ENCODE data around the gene GFPT2.
A peak's percentile ranks its signal among the peaks of the same experiment; 100 is the strongest.

The GFPT2 gene

GRCh38 chr5:180370861-180371641 lies 17.9 kb upstream of the GFPT2 start:
- no peaks in the 10 kb centered on the region for H3K9me3 Mint-ChIP-seq
- peaks cover 2% of the 10 kb centered on the region for H3K4me1 Mint-ChIP-seq (ENCODE audit: low read depth)
- no peak overlapping the region for H3K4me3 Mint-ChIP-seq
- no peak for DNase-seq
- H3K36me3 Mint-ChIP-seq (ENCODE audit: low read depth) = no peaks in the 10 kb centered on the region
- no peak overlapping the region for H3K27ac Mint-ChIP-seq
- peaks cover 5% of the 10 kb centered on the region for H3K27me3 Mint-ChIP-seq

GRCh38 chr5:180367991-180368390 lies 14.9 kb upstream of the GFPT2 start:
- DNase-seq = no peak
- peaks cover 2% of the 10 kb centered on the region for H3K4me1 Mint-ChIP-seq (ENCODE audit: low read depth)
- no peak overlapping the region for H3K27ac Mint-ChIP-seq
- H3K36me3 Mint-ChIP-seq (ENCODE audit: low read depth) = no peaks in the 10 kb centered on the region
- no peaks in the 10 kb centered on the region for H3K9me3 Mint-ChIP-seq
- H3K4me3 Mint-ChIP-seq = no peak overlapping the region
- peaks cover 3% of the 10 kb centered on the region for H3K27me3 Mint-ChIP-seq

- H3K27ac Mint-ChIP-seq = no peak overlapping the region
- H3K9me3 Mint-ChIP-seq = no peaks in the 10 kb centered on the region
- no peak overlapping the region for H3K4me3 Mint-ChIP-seq
- peaks cover 2% of the 10 kb centered on the region for H3K4me1 Mint-ChIP-seq (ENCODE audit: low read depth)
- no peaks in the 10 kb centered on the region for H3K36me3 Mint-ChIP-seq (ENCODE audit: low read depth)
- DNase-seq = no peak
- H3K27me3 Mint-ChIP-seq = peaks cover 3% of the 10 kb centered on the region
Measured at GRCh38 chr5:180367300-180367699, 14.2 kb upstream of the GFPT2 start.

DNA sequence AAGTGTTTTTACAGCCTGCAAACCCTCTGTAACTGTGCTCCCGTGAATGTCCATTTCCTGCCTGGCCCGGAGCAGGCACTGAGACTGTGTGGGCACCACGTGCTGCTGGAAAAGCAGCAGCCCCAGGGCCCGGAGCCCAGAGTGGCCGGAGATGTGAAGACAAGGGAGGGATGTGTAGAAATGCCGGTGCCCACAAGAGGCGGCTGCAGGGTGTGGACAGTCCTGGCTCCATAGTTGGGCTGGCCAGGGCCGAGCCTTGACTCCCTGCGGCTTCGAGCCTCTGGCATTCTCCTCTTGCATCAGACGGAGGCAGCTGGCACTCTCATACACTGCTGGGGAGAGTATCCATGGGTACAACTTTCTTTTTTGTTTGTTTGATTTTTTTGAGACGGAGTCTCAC lies 13.2 kb upstream of the GFPT2 start:
- H3K36me3 Mint-ChIP-seq (ENCODE audit: low read depth) = no peaks in the 10 kb centered on the region
- H3K27ac Mint-ChIP-seq = no peak overlapping the region
- no peak overlapping the region for H3K4me3 Mint-ChIP-seq
- no peak for DNase-seq
- H3K4me1 Mint-ChIP-seq (ENCODE audit: low read depth) = peaks cover 2% of the 10 kb centered on the region
- H3K27me3 Mint-ChIP-seq = peaks cover 3% of the 10 kb centered on the region
- no peaks in the 10 kb centered on the region for H3K9me3 Mint-ChIP-seq

- H3K36me3 Mint-ChIP-seq (ENCODE audit: low read depth) = no peaks in the 10 kb centered on the region
- no peak overlapping the region for H3K4me3 Mint-ChIP-seq
- no peak for DNase-seq
- no peaks in the 10 kb centered on the region for H3K27me3 Mint-ChIP-seq
- H3K27ac Mint-ChIP-seq = no peak overlapping the region
- peaks cover 2% of the 10 kb centered on the region for H3K4me1 Mint-ChIP-seq (ENCODE audit: low read depth)
- no peaks in the 10 kb centered on the region for H3K9me3 Mint-ChIP-seq
Measured at GRCh38 chr5:180365829-180366228, 12.7 kb upstream of the GFPT2 start.

- no peak overlapping the region for H3K4me3 Mint-ChIP-seq
- DNase-seq = no peak
- no peaks in the 10 kb centered on the region for H3K27me3 Mint-ChIP-seq
- H3K36me3 Mint-ChIP-seq (ENCODE audit: low read depth) = no peaks in the 10 kb centered on the region
- H3K27ac Mint-ChIP-seq = no peak overlapping the region
- H3K9me3 Mint-ChIP-seq = no peaks in the 10 kb centered on the region
- H3K4me1 Mint-ChIP-seq (ENCODE audit: low read depth) = peaks cover 2% of the 10 kb centered on the region
Measured at GRCh38 chr5:180364306-180364856, 11.2 kb upstream of the GFPT2 start.

DNA sequence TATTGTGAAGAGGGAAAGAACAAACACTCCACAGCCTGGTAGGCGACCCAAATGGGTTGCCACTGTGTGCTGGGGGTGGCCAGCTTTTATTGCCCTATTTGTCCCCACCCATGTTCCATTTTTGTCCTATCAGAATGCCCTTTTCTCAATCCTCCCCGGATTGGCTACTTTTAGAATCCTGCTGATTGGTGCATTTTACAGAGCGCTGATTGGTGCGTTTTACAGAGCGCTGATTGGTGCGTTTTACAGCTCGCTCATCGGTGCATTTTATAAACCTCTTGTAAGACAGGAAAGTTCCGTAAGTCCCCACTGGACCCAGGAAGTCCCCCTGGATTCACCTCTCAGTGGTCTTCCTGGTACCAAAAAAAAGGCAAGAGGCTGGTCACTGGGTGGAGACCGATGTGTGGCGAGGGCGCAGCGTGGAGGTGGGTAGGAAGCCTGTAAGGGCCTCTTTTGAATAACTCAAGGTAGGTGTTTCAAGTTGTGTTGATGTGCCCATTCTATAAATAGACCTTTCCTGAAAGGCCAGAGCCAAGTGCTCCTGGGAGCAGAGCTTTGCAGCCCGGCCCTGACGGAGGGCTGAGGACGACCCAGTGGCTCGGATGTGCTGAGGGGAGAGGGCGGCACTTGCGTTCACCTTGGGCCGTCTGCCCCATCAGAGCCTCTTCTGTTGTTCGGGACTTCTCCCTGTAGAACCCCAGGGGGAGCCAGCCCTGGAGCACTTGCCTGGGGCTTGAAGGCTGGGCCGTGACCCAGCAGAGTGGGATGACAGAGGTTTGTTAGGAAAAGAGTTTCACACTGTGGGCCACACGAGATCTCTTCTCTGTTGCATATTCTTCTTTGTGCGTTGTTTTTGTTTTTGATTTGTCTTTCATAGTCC lies 7.2 kb upstream of the GFPT2 start:
- Mint-ChIP-seq H3K9me3 (no peaks in the 10 kb centered on the region), H3K4me3 (no peak overlapping the region), H3K27me3 (peaks cover 20% of the 10 kb centered on the region), H3K27ac (no peak overlapping the region), H3K4me1 (ENCODE audit: low read depth) (no peaks in the 10 kb centered on the region), H3K36me3 (ENCODE audit: low read depth) (no peaks in the 10 kb centered on the region)
- DNase-seq = no peak

GRCh38 chr5:180358694-180359093 lies 5.6 kb upstream of the GFPT2 start:
- no peaks in the 10 kb centered on the region for H3K36me3 Mint-ChIP-seq (ENCODE audit: low read depth)
- no peak overlapping the region for H3K4me3 Mint-ChIP-seq
- H3K27ac Mint-ChIP-seq = no peak overlapping the region
- H3K27me3 Mint-ChIP-seq = peaks cover 34% of the 10 kb centered on the region
- DNase-seq = no peak
- no peaks in the 10 kb centered on the region for H3K9me3 Mint-ChIP-seq
- H3K4me1 Mint-ChIP-seq (ENCODE audit: low read depth) = peaks cover 6% of the 10 kb centered on the region

DNA sequence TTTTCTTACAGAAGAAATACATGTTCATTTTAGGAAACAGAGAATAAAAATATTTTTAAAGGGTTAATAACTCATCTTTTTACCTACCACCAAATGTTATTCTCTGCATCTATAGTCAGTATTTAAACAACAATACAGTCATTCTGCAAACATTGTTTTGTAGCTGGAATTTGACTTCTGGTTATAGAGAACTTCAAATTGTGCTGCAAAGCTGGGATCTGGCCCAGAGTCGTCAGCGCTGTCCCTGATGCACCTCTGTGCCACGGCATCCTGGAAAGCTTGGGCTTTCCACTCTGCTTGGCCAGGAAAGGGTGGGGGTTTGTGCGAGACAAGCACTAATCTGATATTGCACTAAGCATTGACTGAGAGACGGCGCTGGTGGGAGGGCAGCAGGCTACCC lies 5.0 kb upstream of the GFPT2 start:
- Mint-ChIP-seq H3K27me3 (peaks cover 36% of the 10 kb centered on the region), H3K9me3 (no peaks in the 10 kb centered on the region), H3K4me1 (ENCODE audit: low read depth) (peaks cover 7% of the 10 kb centered on the region), H3K4me3 (no peak overlapping the region), H3K27ac (no peak overlapping the region), H3K36me3 (ENCODE audit: low read depth) (no peaks in the 10 kb centered on the region)
- DNase-seq = no peak

DNA sequence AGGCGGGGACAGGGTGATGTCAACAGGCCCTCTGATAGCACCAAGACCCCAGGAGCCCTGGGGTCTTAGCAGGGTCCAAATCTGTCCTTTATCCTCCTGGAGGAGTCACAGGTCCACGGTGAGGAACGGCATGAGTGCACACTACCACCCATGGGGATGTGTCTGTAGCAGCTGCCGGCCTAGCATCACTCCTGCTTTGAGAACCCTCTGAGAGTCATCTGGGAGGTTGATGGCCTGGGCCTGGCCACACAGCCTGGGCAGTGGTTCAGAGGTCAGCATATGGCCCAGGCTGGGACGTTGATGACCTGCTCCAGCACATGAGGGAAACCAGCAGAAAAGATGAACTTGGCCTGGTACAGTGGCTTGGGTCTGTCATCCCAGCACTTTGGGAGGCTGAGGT lies 1.8 kb upstream of the GFPT2 start:
- H3K27ac Mint-ChIP-seq = no peak overlapping the region
- no peak for DNase-seq
- H3K36me3 Mint-ChIP-seq (ENCODE audit: low read depth) = no peaks in the 10 kb centered on the region
- no peak overlapping the region for H3K4me3 Mint-ChIP-seq
- peaks cover 59% of the 10 kb centered on the region for H3K27me3 Mint-ChIP-seq
- H3K4me1 Mint-ChIP-seq (ENCODE audit: low read depth) = peaks cover 9% of the 10 kb centered on the region
- no peaks in the 10 kb centered on the region for H3K9me3 Mint-ChIP-seq

GRCh38 chr5:180353980-180354452 lies 880 bp upstream of the GFPT2 start:
- H3K27me3 Mint-ChIP-seq = peaks cover 64% of the 10 kb centered on the region
- H3K4me3 Mint-ChIP-seq = peak overlapping the region; percentile 71
- H3K9me3 Mint-ChIP-seq = no peaks in the 10 kb centered on the region
- no peak for DNase-seq
- H3K4me1 Mint-ChIP-seq (ENCODE audit: low read depth) = peaks cover 9% of the 10 kb centered on the region
- H3K36me3 Mint-ChIP-seq (ENCODE audit: low read depth) = no peaks in the 10 kb centered on the region
- no peak overlapping the region for H3K27ac Mint-ChIP-seq

DNA sequence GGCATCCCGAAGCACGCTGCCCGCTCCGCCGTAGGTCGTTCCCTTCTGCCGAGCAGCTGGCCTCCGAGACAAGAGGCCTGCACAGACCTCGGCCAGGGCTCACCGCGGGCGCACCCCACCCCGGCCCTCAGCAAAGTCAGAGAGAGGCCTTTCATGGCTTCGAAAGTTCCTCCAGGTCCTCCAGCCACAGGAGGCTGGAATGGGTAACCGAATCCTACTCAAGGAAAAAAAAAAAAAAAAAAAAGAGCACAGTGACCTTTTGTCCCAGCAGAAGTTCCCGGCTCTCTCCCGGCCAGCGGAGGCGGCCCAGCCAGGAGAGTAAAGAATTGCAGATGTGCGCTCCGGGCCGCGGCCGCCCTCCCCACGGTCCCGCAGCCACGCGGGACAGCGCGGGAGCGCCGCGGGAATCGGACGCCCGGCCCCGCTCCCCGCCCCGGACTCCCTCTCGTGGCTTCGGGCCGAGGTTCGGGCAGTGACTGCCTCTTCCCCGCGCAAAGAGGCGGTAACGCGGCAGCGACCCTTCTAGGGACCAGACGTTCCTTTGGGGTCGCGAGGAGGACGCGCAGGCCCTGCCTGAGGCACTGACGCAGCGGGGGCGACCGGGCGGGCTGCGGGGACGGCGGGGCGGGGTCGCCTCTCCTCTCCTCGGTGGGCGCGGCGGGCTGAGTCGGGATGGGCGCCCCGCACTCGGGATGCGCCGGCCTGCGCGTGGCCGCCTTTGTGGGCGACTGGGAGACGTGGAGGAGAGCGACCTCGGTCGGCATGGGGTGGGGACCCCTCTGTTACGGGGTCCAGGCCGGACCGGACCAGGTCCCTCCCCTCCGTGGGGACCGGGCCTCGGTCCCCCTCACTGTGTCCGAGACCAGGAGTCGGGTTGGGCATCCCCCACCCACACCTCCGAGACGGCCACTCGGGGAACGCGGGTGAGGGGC lies 754 bp downstream of the GFPT2 start:
- peak; percentile 47 for DNase-seq
- H3K4me3 Mint-ChIP-seq = peak overlapping the region; percentile 56
- peaks cover 62% of the 10 kb centered on the region for H3K27me3 Mint-ChIP-seq
- no peaks in the 10 kb centered on the region for H3K9me3 Mint-ChIP-seq
- no peaks in the 10 kb centered on the region for H3K36me3 Mint-ChIP-seq (ENCODE audit: low read depth)
- H3K4me1 Mint-ChIP-seq (ENCODE audit: low read depth) = peaks cover 9% of the 10 kb centered on the region
- no peak overlapping the region for H3K27ac Mint-ChIP-seq

DNA sequence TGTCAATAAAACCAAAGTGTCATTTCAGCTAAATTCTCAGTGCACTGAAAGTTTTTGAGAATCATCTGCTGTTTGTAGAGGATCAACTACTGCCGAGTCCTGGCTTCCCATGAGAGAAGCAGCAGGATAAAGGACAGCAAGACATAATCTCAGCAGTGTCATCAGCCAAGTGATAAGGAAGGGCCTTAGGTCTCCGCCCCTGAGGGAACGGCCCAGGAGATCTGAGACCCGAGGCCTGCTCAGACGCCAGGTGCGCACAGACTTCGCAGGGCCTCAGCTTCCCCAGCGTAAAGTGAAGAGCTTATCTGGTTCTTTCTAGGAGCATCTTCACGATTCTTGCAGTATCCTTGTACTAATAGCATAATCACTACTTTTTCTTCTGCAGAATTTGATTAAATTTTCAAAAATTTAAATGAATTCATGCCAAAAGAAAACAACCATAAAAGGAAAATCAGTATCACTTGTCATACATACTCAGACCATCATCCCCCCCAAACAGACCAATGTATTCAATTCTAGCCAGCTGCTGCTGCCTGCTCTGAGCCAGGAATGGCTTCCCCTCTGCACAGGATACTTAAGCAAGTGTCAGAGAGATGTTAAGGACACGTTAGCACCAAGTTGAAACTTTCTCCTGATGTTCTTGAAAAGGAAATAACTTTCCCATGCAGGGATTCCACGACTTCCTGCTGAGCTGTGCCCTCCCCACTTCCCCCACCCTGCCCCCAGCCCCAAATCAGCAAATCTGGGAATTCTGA lies 2.2 kb downstream of the GFPT2 start:
- no peak overlapping the region for H3K4me3 Mint-ChIP-seq
- DNase-seq = no peak
- H3K9me3 Mint-ChIP-seq = no peaks in the 10 kb centered on the region
- no peaks in the 10 kb centered on the region for H3K36me3 Mint-ChIP-seq (ENCODE audit: low read depth)
- peaks cover 9% of the 10 kb centered on the region for H3K4me1 Mint-ChIP-seq (ENCODE audit: low read depth)
- H3K27me3 Mint-ChIP-seq = peaks cover 54% of the 10 kb centered on the region
- H3K27ac Mint-ChIP-seq = no peak overlapping the region

Measured in activated T-cell treated with anti-CD3 and anti-CD28 coated beads, Interleukin-2, amount 50 U/mL, for 24 hours (primary cell).